ENCODE data around the gene ABCB4.

GRCh38 chr7:87505122-87505521 lies 29.6 kb upstream of the ABCB4 start:
- TF ChIP-seq CTCF (IDR thresholded peaks at IDR 0.05; ENCODE audit: low read depth, low read length, poor library complexity, severe bottlenecking) (no peak), EZH2phosphoT487 (IDR thresholded peaks at IDR 0.05; ENCODE audit: borderline replicate concordance, low read length) (no peak)

All from DOHH2 (cell line).